RPMI7951 (cell line): ENCODE measurements around the gene MEIOC. TPM values are rescaled to one million over a fixed set of nuclear protein-coding genes. Genes with fewer than 3 reads are reported as not detected.

Source experiments
- DNase-seq: peaks from one replicate; pipeline ENCODE4 v3.0.0-alpha.2; 2012; ENCODE audit warnings: low read depth
- total RNA-seq: library from RNA; depleted of rRNA; stranded (reverse); fragments of >200 nt; shearing (Covaris generic); gene quantifications from 2 replicates; pipeline ENCODE4 v1.2.3, GENCODE V29; 2014; rRNA removed

MEIOC gene
- total RNA-seq, 1 experiment from 2014 or later, result under 0.01 TPM

DNA sequence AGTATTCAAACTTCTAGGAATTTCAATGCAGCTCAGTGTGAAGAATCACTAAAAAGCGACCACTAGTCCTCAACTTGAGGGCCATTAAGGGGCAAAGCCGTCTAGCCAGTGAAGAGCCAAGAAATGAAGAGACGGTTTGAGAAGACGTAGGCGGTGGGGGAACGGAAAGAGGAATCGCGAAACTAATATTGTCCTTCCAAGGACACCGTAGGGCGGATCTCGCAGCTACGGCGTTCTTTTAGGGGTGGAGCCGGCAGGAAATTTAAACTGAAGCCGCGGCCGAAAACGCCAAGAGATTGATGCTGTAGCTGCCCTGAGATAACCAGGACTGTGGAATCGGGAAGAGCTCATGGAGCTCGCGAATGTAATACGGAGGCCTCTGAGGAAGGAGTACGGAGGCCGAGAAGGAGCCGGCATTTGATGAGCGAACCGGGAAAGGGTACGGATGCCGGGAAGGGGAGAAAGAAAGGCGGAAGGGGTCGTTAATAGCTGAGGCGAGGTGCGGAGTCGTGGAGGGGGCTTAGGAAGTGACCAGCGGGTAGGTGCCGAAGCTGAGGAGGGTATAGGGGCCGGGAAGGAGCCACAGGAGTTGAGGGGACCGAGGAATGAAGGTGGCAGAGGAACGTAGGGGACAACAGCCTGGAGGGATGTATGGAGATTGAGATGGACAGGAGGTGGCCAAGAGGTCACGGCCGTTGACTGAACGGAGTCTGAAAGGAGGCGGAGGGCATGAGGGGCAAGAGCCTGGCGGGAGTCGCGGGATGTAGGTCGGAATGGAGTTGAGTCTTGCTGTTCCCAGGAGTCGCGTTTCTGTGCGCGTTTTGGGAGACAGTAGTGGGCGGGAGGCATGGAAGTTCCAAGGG, 52.4 kb downstream of the MEIOC start, which contains the start of gene DBF4B:
TSS of gene DBF4B (plus strand) at position 265 of the 863 bp plus-strand sequence. CDS start at position 421, 156 bp downstream.
- DNase-seq, result peak; percentile 92

- no peak for DNase-seq
These were observed 63.2 kb downstream of the MEIOC start for GRCh38 chr17:44719444-44719843.

DNA sequence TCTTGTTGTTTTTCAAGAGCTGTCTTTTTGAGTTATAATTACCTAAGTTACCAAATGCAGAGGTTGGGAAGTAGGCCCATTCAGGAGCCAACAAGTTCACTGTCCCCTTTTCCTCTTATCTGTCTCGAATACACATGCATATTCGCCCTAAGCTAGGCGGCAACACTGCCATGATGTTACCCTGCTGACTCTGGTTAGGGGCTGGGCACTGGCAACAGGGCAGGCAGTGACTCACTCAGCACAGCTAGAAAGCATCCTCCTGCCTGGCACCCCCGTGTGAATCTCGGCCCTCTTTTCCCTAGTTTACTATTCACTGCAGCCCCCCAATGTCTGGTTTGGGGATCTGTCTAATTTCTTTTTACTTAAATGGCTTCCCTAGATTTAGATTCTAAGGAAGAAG, 66.0 kb downstream of the MEIOC start:
- DNase-seq, result no peak

Other genes with a start within 250 kb of the MEIOC start
- gene GPATCH8, start 153.1 kb upstream of the MEIOC start, total RNA-seq, result 10.9 and 11.3 TPM in 2 replicates
- 4.7 and 6.6 TPM in 2 replicates for gene FZD2, start 99.0 kb upstream of the MEIOC start, total RNA-seq
- gene CCDC43, start 33.3 kb downstream of the MEIOC start, total RNA-seq, result 27.3 and 32.9 TPM in 2 replicates
- 6.4 and 10.0 TPM in 2 replicates for gene DBF4B, start 52.2 kb downstream of the MEIOC start, total RNA-seq
- gene ADAM11, start 102.5 kb downstream of the MEIOC start, total RNA-seq, result 0.10 and 0.12 TPM in 2 replicates
- gene GJC1, start 173.8 kb downstream of the MEIOC start, total RNA-seq, result 16.3 and 19.3 TPM in 2 replicates
- not detected in 2 replicates for gene HIGD1B, start 191.4 kb downstream of the MEIOC start, total RNA-seq
- 90.2 and 90.8 TPM in 2 replicates for gene EFTUD2, start 243.0 kb downstream of the MEIOC start, total RNA-seq